HTERT RPE-1 (cell line): ENCODE data around the gene ZBTB1.

Experiments used
- in situ Hi-C: fragments of 300-500 bp; cut with MboI; formaldehyde crosslinking; loops from 4 replicates; pipeline ENCODE4 v1.14.3; 2020; ENCODE audit warnings: low sequenced_read_pairs

The ZBTB1 gene, protein sequence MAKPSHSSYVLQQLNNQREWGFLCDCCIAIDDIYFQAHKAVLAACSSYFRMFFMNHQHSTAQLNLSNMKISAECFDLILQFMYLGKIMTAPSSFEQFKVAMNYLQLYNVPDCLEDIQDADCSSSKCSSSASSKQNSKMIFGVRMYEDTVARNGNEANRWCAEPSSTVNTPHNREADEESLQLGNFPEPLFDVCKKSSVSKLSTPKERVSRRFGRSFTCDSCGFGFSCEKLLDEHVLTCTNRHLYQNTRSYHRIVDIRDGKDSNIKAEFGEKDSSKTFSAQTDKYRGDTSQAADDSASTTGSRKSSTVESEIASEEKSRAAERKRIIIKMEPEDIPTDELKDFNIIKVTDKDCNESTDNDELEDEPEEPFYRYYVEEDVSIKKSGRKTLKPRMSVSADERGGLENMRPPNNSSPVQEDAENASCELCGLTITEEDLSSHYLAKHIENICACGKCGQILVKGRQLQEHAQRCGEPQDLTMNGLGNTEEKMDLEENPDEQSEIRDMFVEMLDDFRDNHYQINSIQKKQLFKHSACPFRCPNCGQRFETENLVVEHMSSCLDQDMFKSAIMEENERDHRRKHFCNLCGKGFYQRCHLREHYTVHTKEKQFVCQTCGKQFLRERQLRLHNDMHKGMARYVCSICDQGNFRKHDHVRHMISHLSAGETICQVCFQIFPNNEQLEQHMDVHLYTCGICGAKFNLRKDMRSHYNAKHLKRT

DNA sequence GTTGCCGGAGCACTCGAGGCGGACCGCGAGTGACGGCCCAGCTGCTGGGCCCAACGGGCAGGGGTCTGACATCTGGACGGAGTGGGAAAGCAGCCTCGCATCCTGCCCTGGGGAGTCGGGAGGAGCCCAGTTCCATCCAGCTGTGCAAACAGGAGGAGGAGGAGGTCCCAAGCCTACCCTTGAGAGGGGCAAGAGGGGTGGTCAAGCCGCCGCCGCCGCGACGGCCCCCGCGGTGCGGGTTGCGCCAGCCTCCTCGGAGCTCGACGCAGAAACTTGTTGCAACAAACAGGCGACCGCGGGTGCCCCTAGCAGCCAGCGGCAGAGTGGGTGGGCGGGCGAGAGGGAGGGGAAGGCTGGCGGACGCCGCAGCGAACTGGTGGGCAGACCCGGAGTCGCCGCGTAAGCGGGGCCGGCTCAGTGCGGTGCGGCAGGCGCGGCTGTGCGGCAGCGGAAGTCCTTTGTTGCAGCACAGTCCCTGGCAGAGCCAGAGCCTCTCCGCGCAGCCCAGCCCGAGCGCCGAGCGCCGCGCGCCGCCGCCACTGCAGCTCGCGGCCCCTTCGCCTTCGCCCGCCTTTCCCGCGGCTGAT is at the start of gene ZBTB1:
Gene ZBTB1, plus strand, starts transcription at position 461 of the 587 bp plus-strand sequence. CDS start 16,735 bp downstream, outside the sequence.
- in situ Hi-C loops, result no loop called here

- in situ Hi-C loops, result no loop called here
Observed at GRCh38 chr14:64459405-64460136, 45.0 kb upstream of the ZBTB1 start.

DNA sequence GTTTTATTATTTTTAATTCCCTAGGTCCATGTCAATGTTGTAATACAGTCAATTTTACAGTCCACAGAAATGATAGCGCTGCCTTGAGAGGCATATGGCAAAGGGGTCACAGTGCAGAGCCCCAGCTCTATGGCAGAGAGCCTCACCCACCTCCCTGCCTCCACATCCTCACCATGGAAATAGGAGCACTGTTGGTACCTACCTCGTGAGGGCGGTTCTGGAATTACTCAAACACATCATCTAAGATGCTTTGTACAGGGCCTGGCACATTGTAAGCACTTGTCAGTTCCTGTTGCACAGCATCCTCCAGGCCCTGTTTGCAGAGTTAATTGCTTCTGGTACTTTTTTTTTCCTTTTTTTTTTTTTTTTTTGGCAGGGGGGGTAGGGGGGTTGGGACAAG is 43.3 kb upstream of the ZBTB1 start:
- in situ Hi-C loops, result no loop called here

DNA sequence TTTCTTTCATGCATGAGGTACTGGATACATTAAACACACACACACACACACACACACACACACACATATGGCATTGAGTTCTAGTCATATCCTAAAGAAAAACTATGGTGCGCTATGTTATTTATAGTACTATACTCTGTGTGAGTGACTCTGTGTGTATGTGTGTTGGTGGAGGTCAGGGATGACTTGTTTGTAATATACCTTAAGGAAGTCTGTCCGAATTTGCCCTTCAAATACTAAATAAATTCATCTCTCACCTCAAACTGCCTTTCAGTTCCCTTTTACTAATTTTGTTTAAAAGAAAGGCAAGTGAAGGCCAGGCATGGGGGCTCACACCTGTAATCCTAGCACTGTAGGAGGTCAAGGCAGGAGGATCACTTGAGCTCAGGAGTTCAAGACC is 41.4 kb upstream of the ZBTB1 start:
- in situ Hi-C loops, result no loop called here

DNA sequence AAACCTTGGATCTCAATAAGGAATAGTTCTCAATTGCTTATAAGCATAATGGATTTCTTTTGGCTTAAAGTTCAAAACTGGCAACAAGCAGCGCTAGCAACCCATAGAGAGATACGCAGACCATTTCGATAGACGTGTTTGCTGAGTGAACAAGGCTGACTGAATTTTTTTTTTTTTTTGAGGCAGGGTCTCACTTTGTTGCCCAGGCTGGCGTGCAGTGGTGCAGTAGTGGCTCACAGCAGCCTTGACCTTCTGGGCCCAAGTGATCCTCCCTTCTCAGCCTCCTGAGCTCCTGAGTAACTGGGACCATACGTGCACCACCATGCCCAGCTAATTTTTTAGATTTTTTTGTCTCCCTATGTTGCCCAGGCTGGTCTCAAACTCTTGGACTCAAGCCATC is 40.7 kb upstream of the ZBTB1 start:
- in situ Hi-C loops, result no loop called here

DNA sequence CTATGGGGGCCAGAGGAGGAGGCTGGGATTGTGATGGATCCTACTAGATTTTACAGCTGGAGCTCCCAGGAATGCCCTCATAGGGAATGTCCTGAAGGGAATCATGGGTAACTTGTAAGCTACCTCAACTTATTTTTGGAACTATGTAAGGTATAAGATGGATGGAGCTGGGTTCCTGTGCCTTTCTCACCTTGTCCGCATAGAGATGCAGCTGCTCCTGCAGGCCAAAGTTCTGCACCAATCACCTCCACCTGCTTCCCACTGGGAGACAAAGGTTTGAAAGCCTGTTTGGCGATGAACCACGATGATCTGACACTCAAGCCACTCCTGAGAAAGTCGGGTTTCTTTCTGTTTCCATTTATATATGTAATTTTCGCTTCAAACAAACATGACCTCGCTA is 39.9 kb upstream of the ZBTB1 start:
- in situ Hi-C loops, result no loop called here

DNA sequence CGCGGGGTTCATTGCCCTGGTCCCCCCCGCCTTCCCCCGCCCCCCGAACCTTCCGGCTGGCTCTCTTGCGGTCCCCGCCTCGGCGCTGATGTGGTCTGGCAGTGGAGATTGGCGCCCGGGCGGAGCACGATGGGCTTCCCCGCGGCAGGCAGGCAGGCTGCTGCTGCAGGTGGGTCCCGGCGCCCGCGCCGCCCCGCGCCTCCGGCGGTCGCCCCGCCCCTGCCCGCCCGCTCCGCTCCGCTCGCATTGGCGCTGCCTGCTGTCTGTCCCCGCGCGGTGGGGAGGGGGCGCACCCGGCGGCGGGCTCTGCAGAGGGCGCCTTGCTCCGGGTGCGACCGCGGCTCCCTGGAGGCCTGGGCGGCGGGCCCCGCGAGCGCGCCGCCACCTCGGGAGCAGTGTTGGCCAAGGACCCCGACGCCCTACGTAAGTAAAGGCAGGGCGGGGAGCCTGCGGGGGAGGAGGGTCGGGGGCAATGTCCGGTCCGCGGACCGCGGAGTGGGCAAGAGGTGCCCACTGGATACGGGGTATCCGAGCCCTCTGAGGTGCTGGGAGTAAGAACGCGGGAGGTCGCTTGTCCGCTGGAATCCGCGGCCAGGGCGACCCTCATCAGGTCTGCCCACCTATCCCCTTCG is 39.3 kb upstream of the ZBTB1 start, which contains the start of gene AKAP5:
Gene AKAP5, plus strand, starts transcription at position 309 of the 632 bp plus-strand sequence. CDS start 2,896 bp downstream, outside the sequence.
- in situ Hi-C loops, result no loop called here

- in situ Hi-C loops, result no loop called here
Observed at GRCh38 chr14:64465831-64466554, 38.6 kb upstream of the ZBTB1 start.

- in situ Hi-C loops, result no loop called here
Observed at GRCh38 chr14:64467101-64467500, 37.5 kb upstream of the ZBTB1 start.

DNA sequence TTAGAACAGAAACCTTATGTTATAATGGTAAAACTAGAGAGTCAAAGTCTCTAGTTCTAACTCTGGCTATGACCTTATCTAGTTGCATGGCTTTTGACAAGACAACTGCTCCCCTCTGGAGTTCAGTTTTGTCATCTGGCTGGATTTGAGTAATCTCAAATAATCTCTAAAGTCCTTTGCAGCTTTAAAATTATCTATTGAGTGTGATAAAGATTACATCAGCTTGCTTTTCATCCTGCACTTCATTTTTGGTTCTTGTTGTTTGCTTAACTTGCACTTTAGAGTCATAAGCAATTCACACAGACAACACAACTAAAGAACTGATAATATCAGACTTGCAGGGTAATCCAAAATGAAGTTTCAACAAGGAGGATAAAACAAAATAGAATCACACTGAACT is 37.0 kb upstream of the ZBTB1 start:
- in situ Hi-C loops, result no loop called here

DNA sequence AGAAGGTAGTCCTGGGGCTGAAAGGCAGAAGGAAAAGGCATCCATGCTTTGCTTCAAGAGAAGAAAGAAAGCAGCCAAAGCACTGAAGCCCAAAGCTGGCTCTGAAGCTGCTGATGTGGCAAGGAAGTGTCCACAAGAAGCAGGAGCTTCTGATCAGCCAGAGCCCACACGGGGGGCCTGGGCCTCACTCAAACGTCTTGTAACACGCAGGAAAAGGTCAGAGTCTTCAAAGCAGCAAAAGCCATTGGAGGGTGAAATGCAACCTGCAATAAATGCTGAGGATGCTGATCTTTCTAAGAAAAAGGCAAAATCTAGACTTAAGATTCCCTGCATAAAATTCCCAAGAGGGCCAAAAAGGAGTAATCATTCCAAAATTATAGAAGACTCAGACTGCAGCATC is 36.1 kb upstream of the ZBTB1 start:
- in situ Hi-C loops, result no loop called here

- in situ Hi-C loops, result no loop called here
Observed at GRCh38 chr14:64474041-64474440, 30.5 kb upstream of the ZBTB1 start.

DNA sequence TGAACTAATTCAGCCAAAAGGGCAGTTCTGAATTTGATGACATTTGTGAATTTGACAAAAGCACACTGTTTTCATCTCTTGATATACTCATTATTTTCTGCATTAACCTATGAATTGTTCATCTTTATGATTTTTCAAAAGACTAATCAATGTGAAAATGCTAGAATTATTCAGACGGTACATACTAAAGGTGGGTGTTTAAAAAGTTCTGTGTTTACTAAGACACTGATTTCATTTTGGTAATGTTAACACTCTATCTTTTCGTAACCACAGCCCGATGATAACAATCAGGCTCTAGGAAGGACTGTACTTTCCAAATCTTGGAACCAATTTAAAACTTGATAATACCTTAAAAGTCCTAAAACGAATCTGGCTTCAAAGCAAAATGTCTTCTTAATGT is 29.9 kb upstream of the ZBTB1 start:
- in situ Hi-C loops, result no loop called here

DNA sequence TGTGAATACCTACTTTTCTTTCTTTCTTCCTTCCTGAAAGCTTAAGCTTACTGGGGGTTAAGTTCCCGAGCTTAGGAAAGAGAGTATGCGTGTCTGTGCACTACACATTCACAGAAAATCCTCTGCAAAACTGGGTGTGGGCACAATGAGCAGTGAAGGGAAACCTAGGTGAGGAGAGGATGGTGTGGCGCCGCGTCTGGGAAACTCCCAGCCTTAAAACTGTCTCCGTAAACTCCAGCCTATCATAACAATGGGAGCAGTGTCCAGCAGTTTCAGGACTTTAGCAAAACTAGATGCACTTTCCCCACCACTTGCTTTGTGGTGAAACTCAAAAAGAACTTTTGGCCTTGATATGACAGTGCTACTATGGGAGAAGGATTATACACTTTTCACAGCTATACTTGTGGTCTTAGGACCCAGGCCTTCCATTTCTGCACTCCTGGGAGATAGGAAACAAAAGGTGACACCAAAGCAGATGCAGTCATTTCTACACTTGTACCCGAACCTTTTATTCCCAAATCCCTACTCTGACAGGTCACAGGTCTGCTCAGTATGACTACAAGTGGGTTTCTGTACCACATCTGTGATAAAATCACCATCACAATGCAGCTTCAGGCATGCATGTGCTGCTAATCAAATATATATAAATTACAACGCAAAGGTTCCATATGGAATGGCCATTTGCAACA is 28.8 kb upstream of the ZBTB1 start:
- in situ Hi-C loops, result no loop called here

GRCh38 chr14:64476438-64476837 is 28.1 kb upstream of the ZBTB1 start:
- in situ Hi-C loops, result no loop called here

DNA sequence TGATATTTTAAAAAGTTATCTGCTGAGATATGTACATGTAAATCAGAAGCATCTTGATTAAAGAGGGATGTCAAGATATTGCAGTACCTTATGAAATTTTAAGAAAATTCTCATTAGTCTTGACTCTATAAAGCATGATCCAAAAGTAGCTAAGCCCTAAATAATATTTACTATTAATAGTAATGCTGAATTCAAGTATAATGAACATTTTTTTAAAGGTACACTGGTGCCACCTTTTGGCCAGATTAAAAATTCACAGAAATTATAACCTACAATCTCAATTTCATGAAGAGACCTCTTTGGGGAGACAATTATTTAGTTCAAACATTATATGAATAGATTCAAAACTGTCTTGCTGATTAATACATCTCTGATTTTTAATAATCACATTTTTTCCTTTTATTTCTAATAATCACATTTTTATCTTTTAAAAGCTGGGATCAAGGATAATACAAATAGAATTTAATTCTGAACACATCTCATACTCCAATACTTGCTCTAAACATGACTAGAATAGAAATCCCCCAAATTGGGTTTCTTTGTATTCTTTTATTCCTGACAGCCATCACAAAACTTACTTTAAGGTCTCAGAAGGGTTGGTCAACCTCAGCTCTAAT is 25.8 kb upstream of the ZBTB1 start:
- in situ Hi-C loops, result no loop called here

DNA sequence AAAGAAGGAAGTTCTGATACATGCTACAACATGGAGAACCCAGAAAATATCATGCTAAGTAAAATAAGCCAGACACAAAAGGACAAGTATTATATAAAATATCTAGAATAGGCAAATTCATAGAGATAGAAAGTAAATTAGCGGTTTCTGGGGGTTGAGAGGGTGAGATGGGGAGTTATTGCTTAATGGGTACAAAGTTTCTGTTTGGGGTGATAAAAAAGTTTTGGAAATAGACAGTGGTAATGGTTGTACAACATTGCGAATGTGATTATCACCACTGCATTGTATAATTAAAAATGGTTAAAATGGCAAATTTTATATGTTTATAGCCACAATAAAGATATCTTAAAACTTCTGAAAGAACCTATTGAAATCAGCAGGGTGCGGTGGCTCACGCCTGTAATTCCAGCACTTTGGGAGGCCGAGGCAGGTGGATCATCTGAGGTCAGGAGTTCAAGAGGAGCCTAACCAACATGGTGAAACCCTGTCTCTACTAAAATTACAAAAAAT is 15.9 kb upstream of the ZBTB1 start:
- in situ Hi-C loops, result no loop called here

DNA sequence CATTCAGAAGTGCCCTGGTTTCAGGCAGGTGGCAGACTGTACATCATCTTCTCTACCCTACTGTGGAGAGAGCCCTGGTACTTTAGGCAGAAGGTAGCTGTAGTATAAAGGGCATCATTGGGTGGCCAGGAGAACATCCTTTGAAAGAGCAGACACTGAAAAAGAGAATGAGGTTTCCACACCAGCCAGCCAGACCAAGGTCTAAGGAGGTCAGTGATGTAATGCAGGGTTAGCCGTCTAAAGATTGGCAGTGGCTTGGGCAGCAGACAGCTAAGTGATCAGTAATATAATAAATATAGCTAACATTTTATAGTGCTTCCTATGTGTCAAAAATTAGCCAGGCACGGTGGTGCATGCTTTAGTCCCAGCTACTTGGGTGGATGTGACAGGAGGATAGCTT is 12.9 kb upstream of the ZBTB1 start:
- in situ Hi-C loops, result no loop called here

- in situ Hi-C loops, result no loop called here
Observed at GRCh38 chr14:64493455-64493854, 11.1 kb upstream of the ZBTB1 start.
